H9 (cell line): ENCODE data around the gene TMC3. TPM values are rescaled to one million over a fixed set of nuclear protein-coding genes. Genes with fewer than 3 reads are reported as not detected.

ENCODE experiments used
- DNase-seq: peaks from one replicate; pipeline ENCODE4 v3.0.0-alpha.2; 2017
- H2AFZ ChIP-seq: one replicate; pipeline ENCODE4 v1.6.1; 2013; ENCODE audit warnings: mild to moderate bottlenecking, low read length, control low read depth, moderate library complexity
- H2AK5ac ChIP-seq: 2 replicates; pipeline ENCODE4 v1.6.1; 2013; ENCODE audit warnings: low read length, control low read depth, mixed read lengths; ENCODE audit not compliant: insufficient read length
- H2BK120ac ChIP-seq: one replicate; pipeline ENCODE4 v1.6.1; 2013; ENCODE audit warnings: low read depth, mild to moderate bottlenecking, low read length, control low read depth, inconsistent platforms; ENCODE audit not compliant: poor library complexity, severe bottlenecking
- H2BK12ac ChIP-seq: 2 replicates; pipeline ENCODE4 v1.6.1; 2013; ENCODE audit warnings: low read length, control low read depth, mixed read lengths, low read depth; ENCODE audit not compliant: insufficient read length
- H2BK15ac ChIP-seq: 2 replicates; pipeline ENCODE4 v1.6.1; 2013; ENCODE audit warnings: low read depth, low read length, control low read depth
- H2BK20ac ChIP-seq: one replicate; pipeline ENCODE4 v1.6.1; 2013; ENCODE audit warnings: low read depth, mild to moderate bottlenecking, low read length, control low read depth, inconsistent platforms; ENCODE audit not compliant: poor library complexity, severe bottlenecking
- H2BK5ac ChIP-seq: 2 replicates; pipeline ENCODE4 v1.6.1; 2013; ENCODE audit warnings: low read length, control low read depth, mixed read lengths; ENCODE audit not compliant: insufficient read length
- H3K14ac ChIP-seq: 2 replicates; pipeline ENCODE4 v1.6.1; 2013; ENCODE audit warnings: low read length, control low read depth; ENCODE audit not compliant: insufficient read depth
- H3K18ac ChIP-seq: 2 replicates; pipeline ENCODE4 v1.6.1; 2013; ENCODE audit warnings: low read depth, mild to moderate bottlenecking, mixed read lengths, low read length, control low read depth; ENCODE audit not compliant: insufficient read length
- H3K23ac ChIP-seq: 2 replicates; pipeline ENCODE4 v1.6.1; 2013; ENCODE audit warnings: low read length, control low read depth, mixed read lengths, low read depth; ENCODE audit not compliant: insufficient read length
- H3K23me2 ChIP-seq: 2 replicates; pipeline ENCODE4 v1.6.1; 2013; ENCODE audit warnings: low read depth, mild to moderate bottlenecking, mixed read lengths, low read length, control low read depth; ENCODE audit not compliant: insufficient read length, poor library complexity, severe bottlenecking
- H3K27ac ChIP-seq: 2 replicates; pipeline ENCODE4 v1.5.1; 2013; ENCODE audit warnings: low read length, control low read depth, mixed read lengths, low read depth; ENCODE audit not compliant: insufficient read length
- H3K27me3 ChIP-seq: 2 replicates; pipeline ENCODE4 v1.6.1; 2013; ENCODE audit warnings: low read length, control low read depth, inconsistent platforms; ENCODE audit not compliant: insufficient read depth
- H3K4ac ChIP-seq: 2 replicates; pipeline ENCODE4 v1.6.1; 2013; ENCODE audit warnings: low read depth, mild to moderate bottlenecking, control low read depth, inconsistent platforms, low read length, moderate library complexity
- H3K4me1 ChIP-seq: 2 replicates; pipeline ENCODE4 v1.6.1; 2013; ENCODE audit warnings: low read length, control low read depth, inconsistent platforms; ENCODE audit not compliant: insufficient read depth
- H3K4me2 ChIP-seq: 2 replicates; pipeline ENCODE4 v1.6.1; 2013; ENCODE audit warnings: low read length, control low read depth, mixed read lengths; ENCODE audit not compliant: insufficient read length, insufficient read depth
- H3K56ac ChIP-seq: 2 replicates; pipeline ENCODE4 v1.6.1; 2013; ENCODE audit warnings: low read depth, mild to moderate bottlenecking, mixed read lengths, low read length, control low read depth; ENCODE audit not compliant: insufficient read length
- H3K79me1 ChIP-seq: 2 replicates; pipeline ENCODE4 v1.6.1; 2013; ENCODE audit warnings: low read depth, mild to moderate bottlenecking, moderate library complexity, low read length, control low read depth, inconsistent platforms; ENCODE audit not compliant: insufficient read depth, poor library complexity, severe bottlenecking
- H3K79me2 ChIP-seq: 2 replicates; pipeline ENCODE4 v1.6.1; 2013; ENCODE audit warnings: low read length, control low read depth, inconsistent platforms; ENCODE audit not compliant: insufficient read depth
- H3K9ac ChIP-seq: 2 replicates; pipeline ENCODE4 v1.6.1; 2013; ENCODE audit warnings: low read length, control low read depth, mixed read lengths; ENCODE audit not compliant: insufficient read length; ENCODE audit errors: extremely low read depth
- H3K9me3 ChIP-seq: one replicate; pipeline ENCODE4 v1.6.1; 2013; ENCODE audit warnings: low read depth, low read length, inconsistent platforms; ENCODE audit not compliant: control insufficient read depth
- H3T11ph ChIP-seq: one replicate; pipeline ENCODE4 v1.6.1; 2013; ENCODE audit warnings: mild to moderate bottlenecking, low read length, control low read depth, inconsistent platforms
- H4K20me1 ChIP-seq: one replicate; pipeline ENCODE4 v1.6.1; 2013; ENCODE audit not compliant: control insufficient read depth, insufficient read length, insufficient read depth
- H4K5ac ChIP-seq: 2 replicates; pipeline ENCODE4 v1.6.1; 2013; ENCODE audit warnings: low read depth, mild to moderate bottlenecking, mixed read lengths, low read length, control low read depth; ENCODE audit not compliant: insufficient read length
- H4K8ac ChIP-seq: replicated peaks from 2 replicates; pipeline ENCODE4 v1.6.1; 2013; ENCODE audit warnings: low read length, control low read depth, mixed read lengths, low read depth; ENCODE audit not compliant: insufficient read length
- H4K91ac ChIP-seq: 2 replicates; pipeline ENCODE4 v1.6.1; 2013; ENCODE audit warnings: low read depth, mild to moderate bottlenecking, moderate library complexity, mixed read lengths, low read length, control low read depth; ENCODE audit not compliant: insufficient read length
- H3K27ac Mint-ChIP-seq, 3 experiments: 2 replicates in 2 of 3; 3 replicates in 1 of 3; pipeline ENCODE4 v1.8.0; 2020 to 2021; ENCODE audit warnings: mixed read lengths in 3 of 3, mild to moderate bottlenecking in 1 of 3, moderate library complexity in 1 of 3
- H3K27me3 Mint-ChIP-seq: 2 replicates; pipeline ENCODE4 v1.8.0; 2021; ENCODE audit warnings: low read depth, mild to moderate bottlenecking, moderate library complexity, mixed read lengths
- H3K36me3 Mint-ChIP-seq, 3 experiments: 2 replicates in 2 of 3; 3 replicates in 1 of 3; pipeline ENCODE4 v1.8.0; 2020 to 2021; ENCODE audit warnings: low read depth in 3 of 3, mixed read lengths in 3 of 3; ENCODE audit not compliant: insufficient read depth in 1 of 3
- H3K4me1 Mint-ChIP-seq, 2 experiments: 2 replicates each; pipeline ENCODE4 v1.8.0; 2020; ENCODE audit warnings: mixed read lengths in 2 of 2
- H3K4me3 Mint-ChIP-seq, 2 experiments: 2 replicates in 1 of 2; 3 replicates in 1 of 2; pipeline ENCODE4 v1.8.0; 2020 to 2021; ENCODE audit warnings: mild to moderate bottlenecking in 2 of 2, mixed read lengths in 2 of 2, moderate library complexity in 1 of 2
- H3K9me3 Mint-ChIP-seq, 2 experiments: 2 replicates in 1 of 2; 3 replicates in 1 of 2; pipeline ENCODE4 v1.8.0; 2020; ENCODE audit warnings: mild to moderate bottlenecking in 2 of 2, mixed read lengths in 2 of 2, moderate library complexity in 1 of 2
- WGBS: extraction: QIAGEN DNeasy Blood & Tissue Kit; methylation state at CpG from one replicate; pipeline ENCODE4 v1.1.7; 2013; ENCODE audit warnings: missing lambda C conversion rate, low lambda C conversion rate, mixed read lengths; ENCODE audit not compliant: insufficient read length; ENCODE audit errors: extremely low coverage; 5-methylcytosine and 5-hydroxymethylcytosine counted together
- total RNA-seq: library from RNA; stranded (reverse); gene quantifications from 2 replicates; pipeline ENCODE4 v1.2.1, GENCODE V29; 2021
- TF ChIP-seq, protein P1 (sequence below): fragments of 200-600 bp; sonication (generic); conservative IDR thresholded peaks from 3 replicates; pipeline ENCODE4 v1.8.0; 2021; ENCODE audit warnings: antibody characterized with exemption, mild to moderate bottlenecking

TMC3 gene
- total RNA-seq, 1 experiment from 2014 or later, result not detected

- Histone ChIP-seq H3K79me2 (no peaks in the 10 kb centered on the region), H3K23me2 (no peaks in the 10 kb centered on the region), H3K9ac (no peak overlapping the region), H3K56ac (no peak overlapping the region), H3K4ac (no peak overlapping the region), H2BK5ac (no peak overlapping the region), H4K5ac (no peak overlapping the region), H2AFZ (no peak overlapping the region), H3K4me2 (no peak overlapping the region), H2AK5ac (no peak overlapping the region), H3K9me3 (no peaks in the 10 kb centered on the region), H3K27me3 (no peaks in the 10 kb centered on the region), H3K18ac (no peak overlapping the region), H3K79me1 (no peaks in the 10 kb centered on the region), H2BK15ac (no peak overlapping the region), H4K8ac (no peak overlapping the region), H2BK120ac (no peak overlapping the region), H3K27ac (no peak overlapping the region), H3T11ph (no peak overlapping the region), H3K4me1 (peaks cover 9% of the 10 kb centered on the region; the same call in 1 of the 2 replicates), H2BK12ac (no peak overlapping the region), H4K91ac (no peak overlapping the region), H3K23ac (no peak overlapping the region), H3K14ac (no peak overlapping the region), H4K20me1 (no peaks in the 10 kb centered on the region), H2BK20ac (no peak overlapping the region)
- peaks cover 36 to 37% of the 10 kb centered on the region in 2 experiments for H3K4me1 Mint-ChIP-seq
- no peak overlapping the region for H3K4me3 Mint-ChIP-seq
- no peak overlapping the region for H3K27ac Mint-ChIP-seq
- no peaks in the 10 kb centered on the region for H3K9me3 Mint-ChIP-seq
- no peak for DNase-seq
- TF ChIP-seq, protein P1, sequence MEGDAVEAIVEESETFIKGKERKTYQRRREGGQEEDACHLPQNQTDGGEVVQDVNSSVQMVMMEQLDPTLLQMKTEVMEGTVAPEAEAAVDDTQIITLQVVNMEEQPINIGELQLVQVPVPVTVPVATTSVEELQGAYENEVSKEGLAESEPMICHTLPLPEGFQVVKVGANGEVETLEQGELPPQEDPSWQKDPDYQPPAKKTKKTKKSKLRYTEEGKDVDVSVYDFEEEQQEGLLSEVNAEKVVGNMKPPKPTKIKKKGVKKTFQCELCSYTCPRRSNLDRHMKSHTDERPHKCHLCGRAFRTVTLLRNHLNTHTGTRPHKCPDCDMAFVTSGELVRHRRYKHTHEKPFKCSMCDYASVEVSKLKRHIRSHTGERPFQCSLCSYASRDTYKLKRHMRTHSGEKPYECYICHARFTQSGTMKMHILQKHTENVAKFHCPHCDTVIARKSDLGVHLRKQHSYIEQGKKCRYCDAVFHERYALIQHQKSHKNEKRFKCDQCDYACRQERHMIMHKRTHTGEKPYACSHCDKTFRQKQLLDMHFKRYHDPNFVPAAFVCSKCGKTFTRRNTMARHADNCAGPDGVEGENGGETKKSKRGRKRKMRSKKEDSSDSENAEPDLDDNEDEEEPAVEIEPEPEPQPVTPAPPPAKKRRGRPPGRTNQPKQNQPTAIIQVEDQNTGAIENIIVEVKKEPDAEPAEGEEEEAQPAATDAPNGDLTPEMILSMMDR, result no peak
- no peaks in the 10 kb centered on the region for H3K36me3 Mint-ChIP-seq
- H3K27me3 Mint-ChIP-seq, result peaks cover 7% of the 10 kb centered on the region
- WGBS, result no CpG with 5 or more reads among the region's 4 CpGs
These were observed 72.6 kb downstream of the TMC3 start for GRCh38 chr15:81301385-81301784.
